ENCODE results near the gene PRR16. TPM values are rescaled to one million over a fixed set of nuclear protein-coding genes. Genes with fewer than 3 reads are reported as not detected.

The PRR16 gene
- total RNA-seq, 4 donors from 2014 or later: 1.9 to 8.4 (median 2.7) TPM

GRCh38 chr5:120552638-120553037 lies 88.5 kb downstream of the PRR16 start:
- no peak for TF ChIP-seq CTCF (IDR thresholded peaks at IDR 0.05)
- DNase-seq (ENCODE audit: low spot score) (no peak), ATAC-seq (ENCODE audit: low FRiP score) (no peak)

GRCh38 chr5:120555345-120555744 lies 91.2 kb downstream of the PRR16 start:
- TF ChIP-seq CTCF (IDR thresholded peaks at IDR 0.05): no peak
- no peak for ATAC-seq (ENCODE audit: low FRiP score)
- no peak for DNase-seq (ENCODE audit: low spot score)

- no peak for TF ChIP-seq CTCF (IDR thresholded peaks at IDR 0.05)
- ATAC-seq (ENCODE audit: low FRiP score) (no peak), DNase-seq (ENCODE audit: low spot score) (no peak)
These were observed 99.9 kb downstream of the PRR16 start for GRCh38 chr5:120564013-120564412.

GRCh38 chr5:120567066-120567465 lies 103.0 kb downstream of the PRR16 start:
- no peak for DNase-seq (ENCODE audit: low spot score)
- TF ChIP-seq CTCF (IDR thresholded peaks at IDR 0.05): no peak
- ATAC-seq (ENCODE audit: low FRiP score): no peak

GRCh38 chr5:120567921-120568320 lies 103.8 kb downstream of the PRR16 start:
- no peak for ATAC-seq (ENCODE audit: low FRiP score)
- no peak for DNase-seq (ENCODE audit: low spot score)
- TF ChIP-seq CTCF (IDR thresholded peaks at IDR 0.05): no peak

GRCh38 chr5:120568711-120569110 lies 104.6 kb downstream of the PRR16 start:
- ATAC-seq (ENCODE audit: low FRiP score): no peak

More at GRCh38 chr5:120568711-120569110, 104.6 kb downstream of the PRR16 start:
- no peak for DNase-seq (ENCODE audit: low spot score)
- TF ChIP-seq CTCF (IDR thresholded peaks at IDR 0.05): no peak

All from omental fat pad (tissue), 4 donors.